K562 (cell line): ENCODE results near the gene ECI1. TPM values are rescaled to one million over a fixed set of nuclear protein-coding genes. Genes with fewer than 3 reads are reported as not detected.

ENCODE experiments used
- ATAC-seq: fragments of 200-7000 bp; cut with Tn5 transposase; 3 replicates; pipeline ENCODE4 v1.9.1; 2020; ENCODE audit warnings: moderate library complexity
- BruUV-seq: library from RNA; stranded (reverse); fragments of 400-500 nt; replicated peaks from 2 replicates; lab custom pipeline; 2021; lab: Mats Ljungman, UMichigan
- CTCF ChIA-PET: fragments of 300-600 bp; formaldehyde crosslinking; extraction: SDS; loops from one replicate; lab custom pipeline; 2021; ENCODE audit warnings: low intra/inter-chr PET ratio; lab: Yijun Ruan, JAX
- POLR2A ChIA-PET: fragments of 300-600, 350-650 bp; sonication (Branson Sonifier 250); formaldehyde crosslinking; extraction: SDS; loops from one replicate; lab custom pipeline; 2021; ENCODE audit warnings: antibody characterized with exemption, inconsistent platforms; lab: Yijun Ruan, JAX
- DNase-seq, 4 experiments: peaks; one replicate each; pipeline versions ENCODE4 v3.0.0 to v3.0.0-alpha.2; 2011 to 2018; ENCODE audit warnings: low spot score in 3 of 4, mixed read lengths in 3 of 4; ENCODE audit errors: extremely low read depth in 1 of 4
- FAIRE-seq: peaks from 2 replicates; lab custom pipeline; 2011; peaks lifted over from hg19 to GRCh38; lab: Jason Lieb, UNC
- H2AFZ ChIP-seq: 2 replicates; pipeline ENCODE4 v1.6.0; 2011; ENCODE audit warnings: low read depth, low read length, control low read depth, inconsistent platforms
- H3K27ac ChIP-seq: fragments of 200-600 bp; 3 replicates; pipeline ENCODE4 v1.8.0; 2011; ENCODE audit warnings: low read depth, mild to moderate bottlenecking, control low read depth, inconsistent platforms, low read length, moderate library complexity, mixed read lengths; ENCODE audit errors: extremely low read depth
- H3K27me3 ChIP-seq, 2 experiments: fragments of 300-600 bp in 1 of 2; 2 replicates in 1 of 2; 3 replicates in 1 of 2; pipeline versions ENCODE4 v1.6.0 to v1.8.0; 2011; ENCODE audit warnings: inconsistent platforms in 2 of 2, low read length in 2 of 2, mild to moderate bottlenecking in 1 of 2, mixed read lengths in 1 of 2, moderate library complexity in 1 of 2; ENCODE audit not compliant: control insufficient read depth in 2 of 2, insufficient read depth in 2 of 2
- H3K36me3 ChIP-seq: fragments of 300-600 bp; 3 replicates; pipeline ENCODE4 v1.8.0; 2011; ENCODE audit warnings: mild to moderate bottlenecking, low read length, inconsistent platforms; ENCODE audit not compliant: control insufficient read depth, insufficient read depth
- H3K4me1 ChIP-seq, 2 experiments: fragments of 200-600 bp in 1 of 2; replicated peaks in 1 of 2; 2 replicates in 1 of 2; 3 replicates in 1 of 2; pipeline versions ENCODE4 v1.5.1 to v1.8.0; 2011; ENCODE audit warnings: inconsistent platforms in 2 of 2, low read length in 2 of 2, mild to moderate bottlenecking in 1 of 2, mixed read lengths in 1 of 2, moderate library complexity in 1 of 2; ENCODE audit not compliant: control insufficient read depth in 2 of 2, insufficient read depth in 2 of 2
- H3K4me2 ChIP-seq: 2 replicates; pipeline ENCODE4 v1.6.1; 2011; ENCODE audit warnings: low read length, control low read depth, inconsistent platforms, mixed read lengths; ENCODE audit not compliant: insufficient read depth
- H3K4me3 ChIP-seq: fragments of 200-600 bp; sonication (generic), shearing (Covaris generic); 2 replicates; pipeline ENCODE4 v1.5.1; 2016; ENCODE audit warnings: control low read depth, inconsistent platforms
- H3K79me2 ChIP-seq: fragments of 200-600 bp; 3 replicates; pipeline ENCODE4 v1.8.0; 2011; ENCODE audit warnings: low read length, inconsistent platforms; ENCODE audit not compliant: control insufficient read depth, insufficient read depth
- H3K9ac ChIP-seq, 2 experiments: 2 replicates each; pipeline versions ENCODE4 v1.6.0 to v1.6.1; 2011; ENCODE audit warnings: low read depth in 2 of 2, low read length in 2 of 2, control low read depth in 1 of 2, inconsistent platforms in 1 of 2, mild to moderate bottlenecking in 1 of 2, mixed read lengths in 1 of 2; ENCODE audit not compliant: insufficient read depth in 1 of 2
- H3K9me1 ChIP-seq: one replicate; pipeline ENCODE4 v1.6.0; 2011; ENCODE audit warnings: inconsistent platforms, mild to moderate bottlenecking, low read length, moderate library complexity; ENCODE audit not compliant: control insufficient read depth, insufficient read depth
- H3K9me3 ChIP-seq: replicated peaks from 2 replicates; pipeline ENCODE4 v1.5.1; 2011; ENCODE audit warnings: low read depth, low read length, inconsistent platforms; ENCODE audit not compliant: control insufficient read depth, insufficient read depth
- H4K20me1 ChIP-seq: replicated peaks from 2 replicates; pipeline ENCODE4 v1.6.1; 2011; ENCODE audit warnings: low read length, inconsistent platforms, mixed read lengths; ENCODE audit not compliant: control insufficient read depth, insufficient read depth
- C11orf30 ChIP-seq: fragments of 450-650 bp; IDR thresholded peaks from 2 replicates; pipeline ENCODE4 v1.6.1; 2016; ENCODE audit warnings: low read depth, mild to moderate bottlenecking
- CREM ChIP-seq: IDR thresholded peaks from 2 replicates; pipeline ENCODE4 v1.6.1; 2014; ENCODE audit warnings: antibody characterized with exemption, low read depth
- CXXC5 ChIP-seq: fragments of 250-450 bp; sonication (Bioruptor Pico); IDR thresholded peaks from 2 replicates; pipeline ENCODE4 v1.8.0; 2022; ENCODE audit warnings: inconsistent platforms, mild to moderate bottlenecking, moderate library complexity
- HMGXB4 ChIP-seq: sonication (generic); formaldehyde crosslinking; IDR thresholded peaks from 2 replicates; pipeline ENCODE4 v1.8.1; 2023; ENCODE audit warnings: mild to moderate bottlenecking, missing genetic modification reagents
- MBD2 ChIP-seq: sonication (generic); IDR thresholded peaks from 2 replicates; pipeline ENCODE4 v1.6.1; 2016; ENCODE audit warnings: low read depth, borderline replicate concordance
- OTX1 ChIP-seq: fragments of 450-650 bp; formaldehyde crosslinking; IDR thresholded peaks from 2 replicates; pipeline ENCODE4 v1.4.0; 2022; ENCODE audit warnings: mild to moderate bottlenecking
- PRDM10 ChIP-seq: fragments of 450-650 bp; IDR thresholded peaks from 2 replicates; pipeline ENCODE4 v1.6.1; 2018; ENCODE audit not compliant: partially characterized antibody
- RBFOX2 ChIP-seq: fragments of 200-400 bp; formaldehyde crosslinking; IDR thresholded peaks from 2 replicates; pipeline ENCODE4 v1.6.1; 2017; ENCODE audit warnings: low read depth, mild to moderate bottlenecking, low read length, moderate library complexity
- RBM17 ChIP-seq: fragments of 200-400 bp; formaldehyde crosslinking; IDR thresholded peaks from 2 replicates; pipeline ENCODE4 v1.6.1; 2017; ENCODE audit warnings: low read depth, mild to moderate bottlenecking, low read length, borderline replicate concordance
- SIN3B ChIP-seq: fragments of 450-650 bp; IDR thresholded peaks from 2 replicates; pipeline ENCODE4 v1.6.1; 2017; ENCODE audit warnings: low read depth, mild to moderate bottlenecking, moderate library complexity
- SIRT6 ChIP-seq: IDR thresholded peaks from one replicate; pipeline ENCODE4 v1.6.1; 2012; ENCODE audit warnings: low read depth, mild to moderate bottlenecking, control low read depth, inconsistent platforms, low read length, moderate library complexity
- SNIP1 ChIP-seq: fragments of 450-650 bp; IDR thresholded peaks from 2 replicates; pipeline ENCODE4 v1.7.1; 2017; ENCODE audit warnings: low read depth, mild to moderate bottlenecking
- U2AF1 ChIP-seq: fragments of 200-400 bp; formaldehyde crosslinking; optimal IDR thresholded peaks from 2 replicates; pipeline ENCODE3; 2017; ENCODE audit warnings: mild to moderate bottlenecking, low read depth, low read length, moderate library complexity
- U2AF2 ChIP-seq: fragments of 200-400 bp; formaldehyde crosslinking; optimal IDR thresholded peaks from 2 replicates; pipeline ENCODE3; 2017; ENCODE audit warnings: low read depth, mild to moderate bottlenecking, low read length
- ZNF507 ChIP-seq: conservative IDR thresholded peaks from 2 replicates; pipeline ENCODE4 v1.6.1; 2017; ENCODE audit warnings: missing genetic modification characterization, missing compliant biosample characterization
- WGBS: fragments of 100-300 bp; shearing (Covaris generic); methylation state at CpG from one replicate; pipeline ENCODE4 v1.1.6; 2016; ENCODE audit warnings: low coverage, mixed read lengths; ENCODE audit not compliant: insufficient coverage; ENCODE audit errors: missing lambda C conversion rate; 5-methylcytosine and 5-hydroxymethylcytosine counted together
- in situ Hi-C: fragments of 300-500 bp; cut with MboI; formaldehyde crosslinking; loops from 4 replicates; pipeline ENCODE4 v1.15.0; 2018; ENCODE audit warnings: inconsistent platforms, mixed read lengths
- intact Hi-C: fragments of 100-400 bp; cut with micrococcal nuclease; formaldehyde crosslinking; loops from 2 replicates; pipeline ENCODE4 v1.14.2; 2022
- polyA plus RNA-seq, 8 experiments: library from polyadenylated mRNA; depleted of rRNA in 4 of 8; stranded (reverse) in 5 of 8; unstranded in 3 of 8; fragments of >200 nt; fragmentation: Nextera tagmentation in 2 of 8; fragmentation: Illumina TruSeq in 1 of 8; extraction: Ambion mirVana in 2 of 8; extraction: Trizol in 1 of 8; gene quantifications; 2 replicates each; pipeline versions ENCODE4 v1.2.1 to v1.2.3, GENCODE V29; 2011 to 2014; ENCODE audit warnings: inconsistent platforms in 1 of 8, missing spikeins in 1 of 8
- total RNA-seq, 7 experiments: library from RNA; depleted of rRNA in 6 of 7; stranded (reverse); fragments of >200 nt in 6 of 7; fragmentation: Illumina TruSeq in 2 of 7; extraction: Trizol in 2 of 7; gene quantifications; 2 replicates each; pipeline versions ENCODE4 v1.2.1 to v1.2.3, GENCODE V29; 2011 to 2021; ENCODE audit warnings: low replicate concordance in 1 of 7

The ECI1 gene
- total and polyA plus RNA-seq, 9 of the 15 experiments (the other 6 are each of a cell fraction or from before 2014, with no cell fraction given), result 4.7 to 189 (median 54.0) TPM

- TF ChIP-seq SNIP1 (no peak), HMGXB4 (CRISPR knock-in tag) (0 out of 2 replicates have a peak, but pooled peaks have one; percentile 48), U2AF2 (no peak)
Measured at GRCh38 chr16:2205967-2206313, 45.4 kb downstream of the ECI1 start (continued).

- intact Hi-C loops (no loop called here), in situ Hi-C loops (no loop called here)
- ChIA-PET CTCF (no interaction called here), POLR2A (interaction anchor here (0.5 to 1.4 kb wide), 7 partner anchors 9 to 50 kb away, joined by 3 to 15 read pairs (median 5); partner anchors contain the start of genes ECI1, PGP and TRAF7)
- FAIRE-seq, result peak; percentile 70
- Histone ChIP-seq H3K27me3 (no peaks in the 10 kb centered on the region), H3K36me3 (peaks cover 38% of the 10 kb centered on the region; the same call in 1 of the 3 replicates), H4K20me1 (peaks cover 1% of the 10 kb centered on the region; the same call in 1 of the 2 replicates), H3K4me3 (peak within 1 kb of the TSS; percentile 84), H3K9me1 (no peaks in the 10 kb centered on the region), H3K4me1 (peaks cover 13 to 61% of the 10 kb centered on the region in 2 experiments; a peak in 4 of 5 replicates), H3K9ac (peak within 1 kb of the TSS; percentile 92 to 96), H3K27ac (peak within 1 kb of the TSS; percentile 93), H2AFZ (peak within 1 kb of the TSS; percentile 100), H3K9me3 (no peaks in the 10 kb centered on the region), H3K79me2 (peaks cover 37% of the 10 kb centered on the region), H3K4me2 (peak within 1 kb of the TSS; percentile 92)
- 0% methylated on average over 56 of the region's 93 CpGs for WGBS
- no TSS peak for BruUV-seq
- DNase-seq, result peak; percentile 92 to 98 (median 96)
- peak; percentile 79 for ATAC-seq
- TF ChIP-seq MBD2 (peak; percentile 93), CXXC5 (peak; percentile 93), U2AF1 (peak; percentile 53), SIN3B (peak; percentile 89), RBM17 (no peak), RBFOX2 (peak; percentile 85), OTX1 (peak; percentile 65; the same call in 1 of the 2 replicates), SIRT6 (no peak), CREM (peak; percentile 75), C11orf30 (peak; percentile 83), PRDM10 (peak; percentile 99), ZNF507 (tag) (no peak)
Measured at GRCh38 chr16:2205104-2205966, 46.1 kb downstream of the ECI1 start, which contains the start of gene MLST8. TSS of gene MLST8 (plus strand) at chr16:2205454. CDS start at chr16:2206086, 632 bp downstream.
